ENCODE data around the gene AVP. TPM values are rescaled to one million over a fixed set of nuclear protein-coding genes. Genes with fewer than 3 reads are reported as not detected.

AVP gene
- total RNA-seq, 1 experiment from 2014 or later, result not detected

GRCh38 chr20:3044336-3044965, 40.1 kb downstream of the AVP start:
- 0 out of 2 replicates have a peak, but pooled peaks cover 10% of the 10 kb centered on the region for H3K4me1 ChIP-seq (replicated peaks; ENCODE audit: insufficient read depth)
- BruUV-seq (replicated peaks), result no TSS peak
- peaks cover 4% of the 10 kb centered on the region; the same call in 1 of the 2 replicates for H3F3A ChIP-seq (ENCODE audit: insufficient read depth, low read depth)
- H4K20me1 ChIP-seq (ENCODE audit: insufficient read depth), result 0 out of 2 replicates have a peak, but pooled peaks cover 3% of the 10 kb centered on the region
- H3K4me3 ChIP-seq, result no peak overlapping the region
- ChIA-PET CTCF (interaction anchor here (1.0 kb wide), 1 partner anchor 311 kb away, joined by 3 read pairs; no protein-coding TSS in a partner anchor), POLR2A (ENCODE audit: unreplicated experiment) (no interaction called here)
- peaks cover 14% of the 10 kb centered on the region for H3K36me3 ChIP-seq (ENCODE audit: low read depth)
- H3K27ac ChIP-seq, result no peak overlapping the region
- no peaks in the 10 kb centered on the region for H3K27me3 ChIP-seq (ENCODE audit: insufficient read depth, low read depth)
- no peaks in the 10 kb centered on the region for H3K9me2 ChIP-seq (ENCODE audit: insufficient read depth)
- peaks cover 23% of the 10 kb centered on the region for H3K79me2 ChIP-seq (ENCODE audit: low read depth)
- no peak for DNase-seq
- no peak overlapping the region for H2AFZ ChIP-seq
- no peaks in the 10 kb centered on the region for H3K9me3 ChIP-seq (ENCODE audit: insufficient read depth, low read depth)
- TF ChIP-seq CTCF (conservative IDR thresholded peaks at IDR 0.05), result no peak
- no peak overlapping the region for H3K4me2 ChIP-seq
- intact Hi-C loops (cut with micrococcal nuclease; ENCODE audit: unreplicated experiment), result no loop called here

DNA sequence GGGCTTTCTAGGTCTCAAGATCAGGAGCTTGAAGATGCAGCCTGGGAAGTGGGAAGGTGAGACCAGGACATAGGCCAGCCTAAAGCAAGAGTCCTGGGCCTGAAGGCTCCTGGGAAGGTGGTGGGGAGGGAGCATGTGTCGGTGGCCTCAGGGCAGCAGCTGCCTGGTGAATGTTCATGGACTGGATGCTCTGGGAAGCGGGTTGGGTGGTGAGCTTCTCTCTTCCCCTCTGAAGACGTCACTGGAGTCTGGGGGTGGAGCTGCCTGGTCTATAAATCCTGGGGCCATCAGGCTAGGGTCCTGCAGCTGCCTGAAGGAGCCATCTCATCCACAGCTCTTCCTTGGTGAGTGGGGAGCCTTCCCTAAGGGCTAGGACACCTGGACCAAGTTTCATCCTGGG, 41.2 kb downstream of the AVP start, which contains the start of gene GNRH2:
Gene GNRH2, plus strand, starts transcription at position 301 of the 400 bp plus-strand sequence. CDS start 793 bp downstream, outside the sequence.
- ChIA-PET CTCF (interaction anchor here (0.5 kb wide), 1 partner anchor 10 kb away, joined by 3 read pairs; no protein-coding TSS in a partner anchor), POLR2A (ENCODE audit: unreplicated experiment) (interaction anchor here (0.6 to 0.7 kb wide), 2 partner anchors 34 to 788 kb away, joined by 4 to 24 read pairs; no protein-coding TSS in a partner anchor)
- Histone ChIP-seq H3K27ac (no peak within 1 kb of the TSS), H3K9me3 (ENCODE audit: insufficient read depth, low read depth) (no peaks in the 10 kb centered on the region), H3K36me3 (ENCODE audit: low read depth) (peaks cover 9% of the 10 kb centered on the region), H3K4me3 (no peak within 1 kb of the TSS), H2AFZ (no peak within 1 kb of the TSS), H3K27me3 (ENCODE audit: insufficient read depth, low read depth) (no peaks in the 10 kb centered on the region), H3K79me2 (ENCODE audit: low read depth) (peaks cover 23% of the 10 kb centered on the region), H3K4me2 (no peak within 1 kb of the TSS), H4K20me1 (ENCODE audit: insufficient read depth) (0 out of 2 replicates have a peak, but pooled peaks cover 3% of the 10 kb centered on the region), H3K4me1 (replicated peaks; ENCODE audit: insufficient read depth) (0 out of 2 replicates have a peak, but pooled peaks cover 10% of the 10 kb centered on the region), H3F3A (ENCODE audit: insufficient read depth, low read depth) (0 out of 2 replicates have a peak, but pooled peaks cover 4% of the 10 kb centered on the region), H3K9me2 (ENCODE audit: insufficient read depth) (no peaks in the 10 kb centered on the region)
- TF ChIP-seq EZH2 (IDR thresholded peaks at IDR 0.05; ENCODE audit: low read depth) (no peak), CTCF (conservative IDR thresholded peaks at IDR 0.05) (no peak)
- intact Hi-C loops (cut with micrococcal nuclease; ENCODE audit: unreplicated experiment), result no loop called here
- DNase-seq, result no peak
- no TSS peak for BruUV-seq (replicated peaks)

GRCh38 chr20:3042625-3043024, 41.9 kb downstream of the AVP start:
- CTCF ChIA-PET, result no interaction called here
- POLR2A ChIA-PET (ENCODE audit: unreplicated experiment), result no interaction called here

More at GRCh38 chr20:3042625-3043024, 41.9 kb downstream of the AVP start:
- TF ChIP-seq EZH2 (IDR thresholded peaks at IDR 0.05; ENCODE audit: low read depth), result no peak
- no peak for TF ChIP-seq CTCF (conservative IDR thresholded peaks at IDR 0.05)
- H3K4me2 ChIP-seq, result no peak overlapping the region
- DNase-seq, result no peak
- no TSS peak for BruUV-seq (replicated peaks)
- intact Hi-C loops (cut with micrococcal nuclease; ENCODE audit: unreplicated experiment), result no loop called here
- peaks cover 2% of the 10 kb centered on the region; the same call in 1 of the 2 replicates for H3K36me3 ChIP-seq (ENCODE audit: low read depth)
- H3K4me3 ChIP-seq, result no peak overlapping the region
- no peak overlapping the region for H3K27ac ChIP-seq
- H4K20me1 ChIP-seq (ENCODE audit: insufficient read depth), result 0 out of 2 replicates have a peak, but pooled peaks cover 3% of the 10 kb centered on the region
- no peaks in the 10 kb centered on the region for H3K27me3 ChIP-seq (ENCODE audit: insufficient read depth, low read depth)
- H2AFZ ChIP-seq, result no peak overlapping the region
- peaks cover 16% of the 10 kb centered on the region for H3K79me2 ChIP-seq (ENCODE audit: low read depth)
- H3F3A ChIP-seq (ENCODE audit: insufficient read depth, low read depth), result 0 out of 2 replicates have a peak, but pooled peaks cover 4% of the 10 kb centered on the region
- H3K9me2 ChIP-seq (ENCODE audit: insufficient read depth), result no peaks in the 10 kb centered on the region
- 0 out of 2 replicates have a peak, but pooled peaks cover 10% of the 10 kb centered on the region for H3K4me1 ChIP-seq (replicated peaks; ENCODE audit: insufficient read depth)
- no peaks in the 10 kb centered on the region for H3K9me3 ChIP-seq (ENCODE audit: insufficient read depth, low read depth)

Measured in PC-9 (cell line).